ENCODE results near the gene SLC17A3.

Gene SLC17A3

GRCh38 chr6:25874118-25874517 is at the start of gene SLC17A3:
Gene SLC17A3, minus strand, starts transcription at chr6:25874243. Its CDS starts 5,856 bp downstream, at chr6:25868387.
- no peak for DNase-seq (ENCODE audit: low spot score)

GRCh38 chr6:25922301-25922700 is 48.3 kb upstream of the SLC17A3 start:
- DNase-seq (ENCODE audit: low spot score), result no peak

- no peak for DNase-seq (ENCODE audit: low spot score)
Measured at GRCh38 chr6:25921525-25922203, 47.6 kb upstream of the SLC17A3 start.

GRCh38 chr6:25919657-25920056 is 45.6 kb upstream of the SLC17A3 start:
- DNase-seq (ENCODE audit: low spot score), result no peak

- DNase-seq (ENCODE audit: low spot score), result no peak
Measured at GRCh38 chr6:25918083-25918683, 44.1 kb upstream of the SLC17A3 start.

- no peak for DNase-seq (ENCODE audit: low spot score)
Measured at GRCh38 chr6:25916789-25917490, 42.9 kb upstream of the SLC17A3 start.

- DNase-seq (ENCODE audit: low spot score), result no peak
Measured at GRCh38 chr6:25916330-25916729, 42.3 kb upstream of the SLC17A3 start.

GRCh38 chr6:25913741-25914140 is 39.7 kb upstream of the SLC17A3 start:
- DNase-seq (ENCODE audit: low spot score), result no peak

- DNase-seq (ENCODE audit: low spot score), result no peak
Measured at GRCh38 chr6:25911351-25911750, 37.3 kb upstream of the SLC17A3 start.

GRCh38 chr6:25907475-25908014 is 33.5 kb upstream of the SLC17A3 start:
- no peak for DNase-seq (ENCODE audit: low spot score)

GRCh38 chr6:25903467-25904099 is 29.5 kb upstream of the SLC17A3 start:
- no peak for DNase-seq (ENCODE audit: low spot score)

- no peak for DNase-seq (ENCODE audit: low spot score)
Measured at GRCh38 chr6:25902071-25902470, 28.0 kb upstream of the SLC17A3 start.

- DNase-seq (ENCODE audit: low spot score), result no peak
Measured at GRCh38 chr6:25900843-25901242, 26.8 kb upstream of the SLC17A3 start.

GRCh38 chr6:25899580-25900408 is 25.8 kb upstream of the SLC17A3 start:
- no peak for DNase-seq (ENCODE audit: low spot score)

GRCh38 chr6:25899123-25899522 is 25.1 kb upstream of the SLC17A3 start:
- no peak for DNase-seq (ENCODE audit: low spot score)

- no peak for DNase-seq (ENCODE audit: low spot score)
Measured at GRCh38 chr6:25898289-25898977, 24.4 kb upstream of the SLC17A3 start.

- DNase-seq (ENCODE audit: low spot score), result no peak
Measured at GRCh38 chr6:25896252-25896651, 22.2 kb upstream of the SLC17A3 start.

GRCh38 chr6:25895771-25896170 is 21.7 kb upstream of the SLC17A3 start:
- no peak for DNase-seq (ENCODE audit: low spot score)

- no peak for DNase-seq (ENCODE audit: low spot score)
Measured at GRCh38 chr6:25893778-25894177, 19.7 kb upstream of the SLC17A3 start.

GRCh38 chr6:25892877-25893276 is 18.8 kb upstream of the SLC17A3 start:
- no peak for DNase-seq (ENCODE audit: low spot score)
